Natural killer cell treated with Interleukin-12 subunit alpha and Interleukin-12 subunit beta and Interleukin-15 and Interleukin-18, amount 100 ng/mL, for 72 hours (primary cell): ENCODE results near the gene ZNF398. TPM values are rescaled to one million over a fixed set of nuclear protein-coding genes. Genes with fewer than 3 reads are reported as not detected.
"Not testable (repeated sequence)": the region's sequence is repeated elsewhere in the genome, so short reads cannot be mapped to it uniquely, and the experiment has no call there.

Experiments
- ATAC-seq, 2 donors: fragments of 150-1000 bp; cut with Tn5 transposase in 1 of 2; sonication (Bioruptor Pico), chemical (Tn5 transposase) in 1 of 2; 2 replicates each; pipeline ENCODE4 v1.10.0; 2021
- DNase-seq: peaks from one replicate; pipeline ENCODE4 v3.0.0; 2022; ENCODE audit warnings: low spot score
- H3K27ac Mint-ChIP-seq, 2 donors: 1 replicate in 1 of 2; 2 replicates in 1 of 2; pipeline ENCODE4 v1.8.0; 2022; ENCODE audit warnings: mixed read lengths in 2 of 2, mild to moderate bottlenecking in 1 of 2, moderate library complexity in 1 of 2
- H3K27me3 Mint-ChIP-seq, 2 donors: 1 replicate in 1 of 2; 2 replicates in 1 of 2; pipeline ENCODE4 v1.8.0; 2022; ENCODE audit warnings: mixed read lengths in 2 of 2
- H3K36me3 Mint-ChIP-seq: one replicate; pipeline ENCODE4 v1.8.0; 2022; ENCODE audit warnings: mixed read lengths
- H3K4me1 Mint-ChIP-seq, 2 donors: 1 replicate in 1 of 2; 2 replicates in 1 of 2; pipeline ENCODE4 v1.8.0; 2022; ENCODE audit warnings: low read depth in 2 of 2, mixed read lengths in 2 of 2, mild to moderate bottlenecking in 1 of 2
- H3K4me3 Mint-ChIP-seq: one replicate; pipeline ENCODE4 v1.8.0; 2022; ENCODE audit warnings: mixed read lengths
- H3K9me3 Mint-ChIP-seq: 2 replicates; pipeline ENCODE4 v1.8.0; 2022; ENCODE audit warnings: mixed read lengths
- total RNA-seq, 2 donors: library from RNA; stranded (reverse); gene quantifications; one replicate each; pipeline ENCODE4 v1.2.3, GENCODE V29; 2022

The ZNF398 gene
- total RNA-seq, 2 donors from 2014 or later = 17.9 to 20.0 TPM

DNA sequence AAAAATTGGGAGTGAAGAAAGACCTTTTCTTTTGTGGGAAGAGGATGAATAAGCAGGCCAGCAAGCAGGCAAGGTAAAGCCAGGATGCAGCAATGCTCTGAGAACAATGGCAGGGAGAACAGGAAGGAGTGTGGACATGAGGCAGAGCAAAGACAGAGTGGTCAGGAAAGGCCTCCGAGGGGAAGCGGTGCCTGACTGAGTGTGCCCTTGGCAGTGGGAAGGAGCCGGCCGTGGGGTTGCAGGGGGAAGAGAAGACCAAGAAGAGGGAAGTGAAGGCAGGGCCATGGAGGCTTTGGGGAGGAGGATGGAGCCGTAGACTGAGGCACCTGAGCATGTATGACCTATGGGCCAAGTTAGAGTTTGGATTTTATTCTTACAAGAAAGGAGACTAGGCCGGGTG lies 70.3 kb downstream of the ZNF398 start:
- Mint-ChIP-seq H3K4me1 (peaks cover 0 to 19% of the 10 kb centered on the region in 2 donors), H3K27me3 (no peaks in the 10 kb centered on the region), H3K4me3 (no peak overlapping the region), H3K9me3 (no peaks in the 10 kb centered on the region), H3K27ac (peak overlapping the region in 1 of 2 donors; percentile 38), H3K36me3 (peaks cover 17% of the 10 kb centered on the region)
- ATAC-seq (no peak), DNase-seq (no peak)

DNA sequence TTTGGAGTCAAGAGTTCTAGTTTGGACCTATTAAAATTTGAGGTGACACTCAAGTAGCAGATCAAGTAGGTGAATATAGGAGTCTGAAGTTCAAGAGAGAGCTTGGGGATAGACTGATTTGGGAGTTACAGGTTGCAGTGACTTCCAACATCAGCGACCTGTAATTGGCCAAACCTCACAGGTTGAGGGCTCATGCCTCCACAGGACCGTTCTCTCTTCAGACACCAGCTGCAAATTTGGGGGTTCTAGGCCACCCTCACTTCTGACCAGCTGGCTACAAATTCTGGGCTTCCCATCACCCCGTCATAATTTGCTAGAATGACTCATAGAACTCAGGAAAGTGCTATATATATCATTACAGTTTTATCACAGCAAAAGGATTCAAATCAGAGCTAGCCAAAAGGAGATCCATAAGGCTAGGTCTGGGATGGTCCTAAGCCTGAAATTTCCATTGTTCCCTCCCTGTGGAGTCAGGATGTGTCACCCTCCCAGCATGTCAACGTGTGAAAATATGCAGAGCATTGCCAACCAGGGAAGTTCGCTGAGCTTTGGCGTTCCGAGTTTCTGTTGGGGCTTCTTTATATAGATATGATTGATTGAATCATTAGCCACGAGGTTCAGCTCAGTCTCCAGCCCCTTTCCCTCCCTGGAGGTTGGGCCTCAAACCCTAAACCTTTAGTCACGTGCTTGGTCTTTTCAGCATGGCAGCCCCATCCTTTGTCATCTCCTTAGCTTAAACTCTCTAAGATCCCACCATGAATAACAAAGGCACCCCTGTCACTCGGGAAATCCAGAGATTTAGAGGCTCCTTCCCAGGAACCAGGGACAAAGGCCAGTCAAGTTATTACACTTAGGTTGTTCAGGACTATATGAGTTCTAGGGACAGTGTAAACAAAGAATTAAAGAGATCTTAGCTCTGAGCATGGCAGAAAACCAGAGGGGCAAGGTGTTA lies 71.5 kb downstream of the ZNF398 start:
- Mint-ChIP-seq H3K27ac (peak overlapping the region in 1 of 2 donors; percentile 63), H3K4me1 (peaks cover 0 to 19% of the 10 kb centered on the region in 2 donors), H3K27me3 (no peaks in the 10 kb centered on the region), H3K36me3 (peaks cover 15% of the 10 kb centered on the region), H3K4me3 (no peak overlapping the region), H3K9me3 (no peaks in the 10 kb centered on the region)
- DNase-seq = no peak
- no peak for ATAC-seq

DNA sequence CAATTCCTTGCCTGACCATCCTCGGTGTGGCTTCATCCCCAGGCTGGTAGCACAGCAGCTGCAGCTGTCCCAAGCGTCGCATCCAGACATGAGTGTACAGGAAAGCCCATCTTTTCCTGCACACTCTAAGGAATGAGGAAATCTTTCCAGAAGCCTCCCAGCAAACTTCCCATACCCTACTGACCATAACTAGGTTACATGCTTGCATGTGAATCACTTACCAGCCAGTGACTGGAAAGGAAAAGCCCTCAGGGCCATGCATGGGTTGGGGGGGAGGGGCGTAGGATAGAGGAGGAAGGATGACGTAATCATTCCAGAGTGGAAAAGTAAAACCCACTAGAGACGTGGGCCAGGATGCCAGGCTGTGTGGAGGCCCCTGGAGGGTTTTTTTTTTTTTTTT lies 73.3 kb downstream of the ZNF398 start:
- Mint-ChIP-seq H3K9me3 (no peaks in the 10 kb centered on the region), H3K27me3 (no peaks in the 10 kb centered on the region), H3K4me3 (no peak overlapping the region), H3K36me3 (peaks cover 9% of the 10 kb centered on the region), H3K27ac (no peak overlapping the region), H3K4me1 (peaks cover 0 to 19% of the 10 kb centered on the region in 2 donors)
- ATAC-seq (no peak), DNase-seq (no peak)

DNA sequence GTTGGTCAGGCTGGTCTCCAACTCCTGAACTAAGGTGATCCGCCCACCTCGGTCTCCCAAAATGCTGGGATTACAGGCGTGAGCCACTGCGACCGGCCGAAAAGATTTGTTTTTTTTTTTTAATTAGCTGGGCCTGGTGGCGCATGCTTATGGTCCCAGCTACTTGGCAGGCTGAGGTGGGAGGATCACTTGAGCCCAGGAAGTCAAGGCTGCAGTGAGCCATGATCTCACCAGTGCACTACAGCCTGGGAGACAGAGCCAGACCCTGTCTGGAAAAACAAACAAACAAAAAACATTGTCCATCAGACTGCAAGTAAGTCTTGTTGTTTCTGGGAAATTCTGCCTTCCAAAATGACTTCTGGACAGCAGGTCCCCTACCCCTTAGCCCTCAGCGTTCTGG lies 75.9 kb downstream of the ZNF398 start:
- ATAC-seq (no peak), DNase-seq (no peak)
- no peaks in the 10 kb centered on the region for H3K9me3 Mint-ChIP-seq

DNA sequence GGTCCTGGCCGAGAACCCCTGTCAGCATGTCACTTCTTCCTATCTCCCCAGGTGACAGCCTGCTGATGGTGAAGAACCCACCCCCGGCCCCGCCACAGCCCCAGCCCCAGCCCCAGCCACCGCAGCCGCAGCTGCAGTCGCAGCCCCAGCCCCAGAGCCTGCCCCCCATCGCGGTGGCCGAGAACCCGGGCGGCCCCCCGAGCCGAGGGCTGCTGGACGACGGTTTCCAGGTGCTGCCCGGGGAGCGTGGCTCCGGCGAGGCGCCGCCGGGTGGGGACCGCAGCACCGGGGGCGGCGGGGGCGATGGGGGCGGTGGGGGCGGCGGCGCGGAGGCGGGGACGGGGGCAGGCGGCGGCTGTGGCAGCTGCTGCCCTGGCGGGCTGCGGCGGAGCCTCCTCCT lies 76.5 kb downstream of the ZNF398 start:
- Mint-ChIP-seq H3K27ac (no peak overlapping the region), H3K36me3 (peaks cover 6% of the 10 kb centered on the region), H3K4me3 (no peak overlapping the region), H3K4me1 (peaks cover 0 to 12% of the 10 kb centered on the region in 2 donors), H3K27me3 (no peaks in the 10 kb centered on the region), H3K9me3 (no peaks in the 10 kb centered on the region)
- DNase-seq (no peak), ATAC-seq (peak in 1 of 2 donors; percentile 11)

More for the DNA sequence above, 75.9 kb downstream of the ZNF398 start:
- Mint-ChIP-seq H3K27ac (no peak overlapping the region), H3K4me3 (no peak overlapping the region), H3K27me3 (no peaks in the 10 kb centered on the region), H3K36me3 (peaks cover 6% of the 10 kb centered on the region), H3K4me1 (peaks cover 0 to 11% of the 10 kb centered on the region in 2 donors)

DNA sequence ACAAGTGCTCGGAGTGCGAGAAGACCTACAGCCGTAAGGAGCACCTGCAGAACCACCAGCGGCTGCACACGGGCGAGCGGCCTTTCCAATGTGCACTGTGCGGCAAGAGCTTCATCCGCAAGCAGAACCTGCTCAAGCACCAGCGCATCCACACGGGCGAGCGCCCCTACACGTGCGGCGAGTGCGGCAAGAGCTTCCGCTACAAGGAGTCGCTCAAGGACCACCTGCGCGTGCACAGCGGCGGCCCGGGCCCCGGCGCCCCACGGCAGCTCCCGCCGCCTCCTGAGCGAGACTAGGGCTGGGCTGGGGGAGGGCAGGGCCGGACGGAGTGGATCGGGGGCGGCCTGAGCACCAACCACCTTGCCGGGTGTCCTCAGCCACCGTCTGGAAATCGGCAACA lies 77.1 kb downstream of the ZNF398 start:
- H3K36me3 Mint-ChIP-seq = peaks cover 6% of the 10 kb centered on the region
- no peak overlapping the region for H3K27ac Mint-ChIP-seq
- H3K4me1 Mint-ChIP-seq = peaks cover 0 to 13% of the 10 kb centered on the region in 2 donors
- H3K27me3 Mint-ChIP-seq = no peaks in the 10 kb centered on the region
- peak; percentile 20 to 46 for ATAC-seq
- DNase-seq = no peak
- no peaks in the 10 kb centered on the region for H3K9me3 Mint-ChIP-seq
- no peak overlapping the region for H3K4me3 Mint-ChIP-seq

DNA sequence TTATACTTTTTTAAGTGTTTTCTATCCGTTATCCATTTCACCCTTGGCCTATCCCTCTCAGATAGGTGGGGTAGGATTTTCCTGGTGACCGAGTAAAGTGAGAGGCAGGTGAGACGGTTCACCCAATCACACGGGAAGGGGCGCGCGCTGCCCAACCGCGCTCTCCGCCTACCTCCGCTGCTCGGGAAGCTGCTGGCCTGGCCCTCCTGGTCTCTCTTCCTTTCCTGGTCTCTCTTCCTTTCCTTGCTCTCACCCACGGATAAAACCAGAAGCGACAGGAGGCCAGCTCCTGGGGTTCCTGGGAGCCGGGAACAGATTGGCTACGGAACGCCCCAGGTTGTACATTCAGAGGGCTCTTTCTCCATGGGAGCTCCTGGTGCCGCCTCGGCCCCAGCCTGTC lies 77.9 kb downstream of the ZNF398 start:
- ATAC-seq (no peak), DNase-seq (peak; percentile 54)
- no peaks in the 10 kb centered on the region for H3K27me3 Mint-ChIP-seq
- H3K4me3 Mint-ChIP-seq = no peak overlapping the region
- peaks cover 0 to 12% of the 10 kb centered on the region in 2 donors for H3K4me1 Mint-ChIP-seq
- H3K9me3 Mint-ChIP-seq = no peaks in the 10 kb centered on the region
- no peak overlapping the region for H3K27ac Mint-ChIP-seq
- H3K36me3 Mint-ChIP-seq = peaks cover 6% of the 10 kb centered on the region

DNA sequence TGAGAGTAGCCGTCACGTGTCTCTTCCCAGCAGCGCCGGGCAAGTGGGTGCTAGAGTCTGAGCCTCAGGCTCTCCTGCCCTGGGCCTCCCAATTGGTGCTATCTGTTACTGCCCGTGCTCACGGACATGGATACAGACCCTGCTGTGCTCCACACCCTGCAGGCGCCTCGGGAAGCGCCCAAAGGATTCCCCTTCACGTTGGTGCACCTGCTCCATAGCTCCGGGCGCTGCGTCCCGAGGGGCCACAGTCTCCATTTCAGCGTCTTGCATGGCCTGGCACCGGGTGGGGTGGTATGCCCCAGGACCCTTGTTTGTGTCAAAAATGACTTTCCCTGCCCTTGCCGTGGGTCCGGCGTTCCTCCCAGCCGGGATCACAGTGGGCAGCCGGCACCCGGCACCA lies 78.4 kb downstream of the ZNF398 start:
- H3K27ac Mint-ChIP-seq = no peak overlapping the region
- DNase-seq = no peak
- no peaks in the 10 kb centered on the region for H3K27me3 Mint-ChIP-seq
- ATAC-seq = no peak
- peaks cover 0 to 12% of the 10 kb centered on the region in 2 donors for H3K4me1 Mint-ChIP-seq
- H3K36me3 Mint-ChIP-seq = peaks cover 6% of the 10 kb centered on the region
- no peaks in the 10 kb centered on the region for H3K9me3 Mint-ChIP-seq
- no peak overlapping the region for H3K4me3 Mint-ChIP-seq

DNA sequence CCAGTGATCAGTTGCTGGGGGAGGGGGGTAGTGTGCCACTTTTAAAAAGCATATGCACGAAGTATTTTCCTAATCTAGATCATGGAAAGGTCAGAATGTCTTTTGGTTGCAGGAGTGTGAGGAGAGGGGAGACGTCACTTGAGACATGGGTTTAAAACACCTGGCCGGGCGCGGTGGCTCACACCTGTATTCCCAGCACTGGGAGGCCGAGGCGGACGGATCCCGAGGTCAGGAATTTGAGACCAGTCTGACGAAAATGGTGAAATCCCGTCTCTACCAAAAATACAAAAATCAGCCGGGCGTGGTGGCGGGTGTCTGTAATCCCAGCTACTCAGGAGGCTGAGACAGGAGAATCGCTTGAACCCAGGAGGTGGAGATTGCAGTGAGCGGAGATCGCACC lies 79.1 kb downstream of the ZNF398 start:
- not testable (repeated sequence) for H3K9me3 Mint-ChIP-seq, DNase-seq, H3K36me3 Mint-ChIP-seq, ATAC-seq, H3K27me3 Mint-ChIP-seq, H3K4me3 Mint-ChIP-seq, H3K27ac Mint-ChIP-seq
- peaks cover 0 to 12% of the 10 kb centered on the region in 2 donors for H3K4me1 Mint-ChIP-seq

DNA sequence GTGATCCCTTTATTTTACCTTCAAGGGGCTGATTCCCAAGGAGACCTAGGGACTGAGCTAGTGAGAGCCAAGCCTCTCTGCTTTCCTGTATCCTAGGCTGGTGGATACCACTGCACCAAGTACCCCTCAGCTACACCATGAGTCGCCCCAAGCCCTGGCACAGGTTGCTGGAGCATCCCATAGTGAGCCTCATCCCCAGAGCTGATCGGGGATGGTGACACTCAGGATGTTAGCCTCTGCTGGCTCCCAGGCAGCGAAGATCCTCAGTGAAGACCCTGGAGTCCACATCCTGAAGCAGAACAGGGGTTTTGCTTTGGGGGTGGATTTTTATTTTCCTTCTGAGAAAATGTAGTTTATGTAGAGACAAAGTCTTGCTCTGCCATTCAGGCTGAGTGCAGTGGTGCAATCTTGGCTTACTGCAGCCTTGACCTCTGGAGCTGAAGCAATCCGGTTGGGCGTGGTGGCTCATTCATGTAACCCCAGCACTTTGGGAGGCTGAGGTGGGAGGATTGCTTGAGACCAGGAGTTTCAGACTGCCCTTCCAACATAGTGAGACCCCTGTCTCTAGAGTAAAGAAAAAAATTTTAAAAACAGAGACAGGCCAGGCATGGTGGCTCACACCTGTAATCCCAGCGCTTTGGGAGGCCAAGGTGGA lies 79.7 kb downstream of the ZNF398 start:
- peaks cover 0 to 8% of the 10 kb centered on the region in 2 donors for H3K4me1 Mint-ChIP-seq
- no peak overlapping the region for H3K4me3 Mint-ChIP-seq
- ATAC-seq (no peak), DNase-seq (no peak)
- no peaks in the 10 kb centered on the region for H3K27me3 Mint-ChIP-seq
- H3K9me3 Mint-ChIP-seq = no peaks in the 10 kb centered on the region
- H3K36me3 Mint-ChIP-seq = peaks cover 6% of the 10 kb centered on the region
- H3K27ac Mint-ChIP-seq = no peak overlapping the region

DNA sequence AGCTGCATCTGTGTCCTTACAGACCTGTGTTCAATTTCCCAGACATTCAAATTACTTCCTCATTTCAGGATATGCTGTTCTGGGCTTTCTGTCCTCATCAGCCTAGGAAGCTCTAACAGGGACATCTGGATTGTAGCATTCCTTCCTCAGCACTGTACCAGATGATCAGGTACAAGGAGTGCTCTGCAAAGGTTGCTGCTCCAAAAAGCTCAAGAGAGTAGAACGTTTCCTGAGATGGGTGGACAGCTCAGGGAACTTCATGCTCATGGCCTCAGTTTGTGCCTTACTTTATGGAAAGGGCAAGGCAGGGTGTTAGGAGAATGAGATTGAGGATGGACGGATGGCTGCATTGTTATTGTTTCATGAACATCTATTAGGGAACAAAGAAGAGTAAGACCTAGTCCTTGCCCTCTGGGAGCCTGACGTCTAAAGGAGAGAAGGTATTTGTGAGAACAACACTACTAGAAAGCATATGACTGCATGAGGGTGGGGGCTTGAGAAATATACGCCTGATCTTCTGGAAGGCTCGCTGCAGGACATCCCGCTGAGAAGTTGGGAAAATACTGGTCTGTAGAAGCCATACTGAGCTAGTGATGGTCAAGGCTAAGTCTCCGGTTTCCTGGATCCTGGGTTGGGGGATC lies 81.7 kb downstream of the ZNF398 start:
- DNase-seq = no peak
- no peak for ATAC-seq
- Mint-ChIP-seq H3K36me3 (peaks cover 6% of the 10 kb centered on the region), H3K9me3 (no peaks in the 10 kb centered on the region), H3K4me1 (peaks cover 0 to 8% of the 10 kb centered on the region in 2 donors), H3K27me3 (peaks cover 8 to 12% of the 10 kb centered on the region in 2 donors), H3K4me3 (no peak overlapping the region), H3K27ac (peak overlapping the region in 1 of 2 donors; percentile 32)

DNA sequence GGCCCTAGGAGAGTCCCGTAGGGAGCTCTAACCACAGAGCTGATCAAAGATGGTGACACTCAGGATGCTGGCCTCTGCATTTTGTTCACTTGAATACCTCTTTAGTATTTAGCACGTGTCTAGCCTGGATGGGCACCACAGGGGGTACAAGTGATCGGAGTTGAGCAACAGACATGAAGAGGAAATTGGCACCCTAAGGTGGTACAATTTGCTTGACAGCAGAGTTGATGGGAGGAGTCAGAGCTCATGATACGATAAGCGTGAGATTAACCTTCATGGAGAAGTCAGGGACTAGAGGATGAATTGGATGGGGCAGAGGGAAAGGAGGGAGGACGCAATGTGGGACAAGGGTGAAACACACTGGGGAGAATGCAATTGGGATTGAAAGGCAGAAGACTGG lies 82.3 kb downstream of the ZNF398 start:
- ATAC-seq = no peak
- peaks cover 6% of the 10 kb centered on the region for H3K36me3 Mint-ChIP-seq

DNA sequence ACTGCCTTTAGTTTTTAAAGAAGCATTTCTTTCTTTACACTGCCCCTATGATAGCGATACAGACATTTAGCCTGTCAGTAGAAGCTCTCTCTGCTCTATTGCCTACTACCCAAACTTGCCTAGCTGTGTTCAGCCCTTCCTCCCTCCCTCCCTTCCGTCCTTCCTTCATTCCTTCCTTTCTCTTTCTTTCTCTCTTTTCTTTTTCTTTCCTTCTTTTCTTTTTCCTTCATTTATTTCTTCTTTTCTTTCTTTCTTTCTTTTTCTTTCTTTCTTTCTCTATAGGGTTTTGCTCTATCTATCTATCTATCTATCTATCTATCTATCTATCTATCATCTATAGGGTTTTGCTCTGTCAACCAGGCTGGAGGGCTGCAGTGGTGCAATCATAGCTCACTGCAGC lies 85.1 kb downstream of the ZNF398 start:
- DNase-seq (no peak), ATAC-seq (no peak)
- Mint-ChIP-seq H3K4me1 (peaks cover 0 to 8% of the 10 kb centered on the region in 2 donors), H3K4me3 (no peak overlapping the region), H3K9me3 (no peaks in the 10 kb centered on the region), H3K36me3 (no peaks in the 10 kb centered on the region), H3K27me3 (peaks cover 8 to 18% of the 10 kb centered on the region in 2 donors), H3K27ac (peak overlapping the region in 1 of 2 donors; percentile 18)

More for the DNA sequence above, 82.3 kb downstream of the ZNF398 start:
- H3K4me3 Mint-ChIP-seq = no peak overlapping the region
- peak overlapping the region in 1 of 2 donors; percentile 32 for H3K27ac Mint-ChIP-seq
- H3K9me3 Mint-ChIP-seq = no peaks in the 10 kb centered on the region
- H3K4me1 Mint-ChIP-seq = peaks cover 0 to 8% of the 10 kb centered on the region in 2 donors
- H3K27me3 Mint-ChIP-seq = peaks cover 8 to 12% of the 10 kb centered on the region in 2 donors
- DNase-seq = no peak
